ENCODE measurements around the gene MACROH2A1.
A peak's percentile ranks its signal among the peaks of the same experiment; 100 is the strongest.

Gene MACROH2A1

DNA sequence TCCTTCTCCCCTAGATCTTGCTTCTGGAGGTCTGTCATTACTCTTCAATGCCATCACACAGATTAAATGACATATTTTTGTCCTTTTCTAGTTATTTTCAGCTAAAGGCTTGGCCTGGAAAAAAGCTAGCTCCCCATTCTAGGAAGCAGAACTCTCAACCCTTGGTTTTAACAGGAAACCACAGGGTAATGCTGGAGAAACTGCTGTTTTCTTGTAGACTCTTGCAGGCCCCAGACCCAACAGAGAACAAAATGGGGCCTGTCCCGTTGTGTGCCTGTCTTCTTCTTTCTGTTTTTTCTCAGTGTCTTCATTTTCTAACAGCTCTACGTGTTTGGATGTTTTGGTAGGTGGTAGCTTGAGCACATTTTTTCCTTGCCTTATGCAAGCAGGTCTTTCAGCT, 26.6 kb upstream of the MACROH2A1 start:
- peaks cover 4 to 6% of the 10 kb centered on the region in 2 donors for H3K9me3 ChIP-seq (ENCODE audit: control insufficient read depth in 1 of 2, low read length in 2 of 2)
- peaks cover 5 to 8% of the 10 kb centered on the region in 2 donors for H3K4me1 ChIP-seq (ENCODE audit: control insufficient read depth in 1 of 2, insufficient read depth in 2 of 2, low read length in 2 of 2)
- no peak overlapping the region for H3K27ac ChIP-seq (ENCODE audit: low read depth, low read length)
- no peaks in the 10 kb centered on the region for H3K36me3 ChIP-seq (ENCODE audit: control insufficient read depth in 1 of 2, insufficient read depth in 2 of 2, low read length in 2 of 2)
- no peak overlapping the region for H3K9ac ChIP-seq (ENCODE audit: low read depth in 1 of 2, low read length in 2 of 2)
- H3K27me3 ChIP-seq (ENCODE audit: control insufficient read depth in 1 of 2, insufficient read depth in 2 of 2, low read length in 2 of 2) = peaks cover 0 to 9% of the 10 kb centered on the region in 2 donors
- no peak overlapping the region for H3K4me3 ChIP-seq (ENCODE audit: low read depth in 1 of 2, low read length in 2 of 2)

DNA sequence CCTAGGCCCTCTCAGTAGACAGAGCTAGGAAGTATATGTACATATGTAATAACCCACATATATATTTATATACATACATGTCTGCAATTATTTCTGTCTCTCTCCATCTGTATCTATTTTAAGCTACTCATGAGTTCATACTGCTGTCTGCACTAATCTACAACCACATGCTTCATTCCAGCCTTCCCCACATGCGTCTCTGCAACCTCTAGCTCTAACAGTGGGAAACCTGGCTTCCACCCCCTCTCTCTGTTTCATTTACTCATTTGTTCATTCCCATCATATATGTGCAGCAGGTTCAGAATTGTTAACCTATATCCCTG, 24.8 kb upstream of the MACROH2A1 start:
- Histone ChIP-seq H3K27ac (ENCODE audit: low read depth, low read length) (no peak overlapping the region), H3K36me3 (ENCODE audit: control insufficient read depth in 1 of 2, insufficient read depth in 2 of 2, low read length in 2 of 2) (no peaks in the 10 kb centered on the region), H3K9ac (ENCODE audit: low read depth in 1 of 2, low read length in 2 of 2) (no peak overlapping the region), H3K4me1 (ENCODE audit: control insufficient read depth in 1 of 2, insufficient read depth in 2 of 2, low read length in 2 of 2) (peaks cover 5 to 8% of the 10 kb centered on the region in 2 donors), H3K9me3 (ENCODE audit: control insufficient read depth in 1 of 2, low read length in 2 of 2) (peaks cover 3 to 4% of the 10 kb centered on the region in 2 donors), H3K27me3 (ENCODE audit: control insufficient read depth in 1 of 2, insufficient read depth in 2 of 2, low read length in 2 of 2) (peaks cover 0 to 10% of the 10 kb centered on the region in 2 donors), H3K4me3 (ENCODE audit: low read depth in 1 of 2, low read length in 2 of 2) (no peak overlapping the region)

DNA sequence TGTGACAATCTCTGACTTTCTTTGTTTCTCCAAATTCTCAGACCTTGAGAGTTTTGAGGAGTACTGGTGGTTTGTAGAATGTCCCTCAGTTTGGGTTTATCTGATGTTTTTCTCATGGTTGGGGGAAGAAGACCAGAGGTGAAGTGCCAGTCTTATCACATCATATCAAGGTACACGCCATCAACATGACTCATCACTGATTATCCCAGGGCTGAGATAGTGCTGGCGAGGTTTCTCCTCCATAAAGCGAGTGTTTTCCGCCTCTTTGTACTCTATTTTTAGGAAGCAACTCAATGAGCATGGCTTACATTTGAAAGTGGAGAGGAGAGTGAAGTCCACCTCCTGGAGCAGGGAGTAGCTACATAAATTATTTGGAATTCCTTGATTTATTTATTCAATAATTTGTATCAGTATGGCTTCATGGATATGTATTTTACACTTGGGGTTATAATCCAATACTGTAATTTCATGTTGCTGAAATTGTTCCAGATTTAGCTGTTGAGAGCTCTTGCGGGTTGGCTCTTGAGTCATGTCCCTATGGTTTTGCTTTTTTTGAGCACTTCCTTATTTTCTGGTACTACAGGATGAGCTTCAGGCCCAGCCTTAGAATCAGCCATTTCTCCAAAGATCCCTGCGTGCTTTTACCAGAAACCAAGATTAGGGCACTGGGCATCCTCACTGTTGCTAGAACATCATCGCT, 24.3 kb upstream of the MACROH2A1 start:
- Histone ChIP-seq H3K4me1 (ENCODE audit: control insufficient read depth in 1 of 2, insufficient read depth in 2 of 2, low read length in 2 of 2) (peaks cover 5 to 8% of the 10 kb centered on the region in 2 donors), H3K27ac (ENCODE audit: low read depth, low read length) (no peak overlapping the region)

DNA sequence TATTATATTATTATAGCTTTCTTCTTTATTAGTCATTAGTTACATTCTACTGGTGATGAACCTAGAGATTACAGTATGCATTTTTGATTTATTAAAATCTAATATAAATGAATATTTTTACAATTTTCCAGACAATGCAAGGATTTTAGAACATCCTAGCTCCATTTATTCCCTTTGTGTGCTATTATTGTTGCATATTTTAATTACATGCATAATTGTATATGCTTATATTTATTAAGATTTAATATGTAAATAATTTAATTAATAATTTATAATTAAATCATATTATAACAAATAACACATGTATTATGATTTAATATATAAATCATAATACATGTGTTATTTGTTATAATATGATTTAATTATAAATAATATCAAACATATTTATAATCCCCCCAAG, 23.4 kb upstream of the MACROH2A1 start:
- no peak overlapping the region for H3K9ac ChIP-seq (ENCODE audit: low read depth in 1 of 2, low read length in 2 of 2)
- H3K4me3 ChIP-seq (ENCODE audit: low read depth in 1 of 2, low read length in 2 of 2) = no peak overlapping the region
- no peaks in the 10 kb centered on the region for H3K9me3 ChIP-seq (ENCODE audit: control insufficient read depth in 1 of 2, low read length in 2 of 2)
- peaks cover 0 to 10% of the 10 kb centered on the region in 2 donors for H3K27me3 ChIP-seq (ENCODE audit: control insufficient read depth in 1 of 2, insufficient read depth in 2 of 2, low read length in 2 of 2)
- H3K36me3 ChIP-seq (ENCODE audit: control insufficient read depth in 1 of 2, insufficient read depth in 2 of 2, low read length in 2 of 2) = no peaks in the 10 kb centered on the region
- peaks cover 5 to 8% of the 10 kb centered on the region in 2 donors for H3K4me1 ChIP-seq (ENCODE audit: control insufficient read depth in 1 of 2, insufficient read depth in 2 of 2, low read length in 2 of 2)
- no peak overlapping the region for H3K27ac ChIP-seq (ENCODE audit: low read depth, low read length)

More for the DNA sequence above, 24.3 kb upstream of the MACROH2A1 start:
- H3K9ac ChIP-seq (ENCODE audit: low read depth in 1 of 2, low read length in 2 of 2) = no peak overlapping the region
- H3K36me3 ChIP-seq (ENCODE audit: control insufficient read depth in 1 of 2, insufficient read depth in 2 of 2, low read length in 2 of 2) = no peaks in the 10 kb centered on the region
- H3K27me3 ChIP-seq (ENCODE audit: control insufficient read depth in 1 of 2, insufficient read depth in 2 of 2, low read length in 2 of 2) = peaks cover 0 to 10% of the 10 kb centered on the region in 2 donors
- no peaks in the 10 kb centered on the region for H3K9me3 ChIP-seq (ENCODE audit: control insufficient read depth in 1 of 2, low read length in 2 of 2)
- H3K4me3 ChIP-seq (ENCODE audit: low read depth in 1 of 2, low read length in 2 of 2) = no peak overlapping the region

DNA sequence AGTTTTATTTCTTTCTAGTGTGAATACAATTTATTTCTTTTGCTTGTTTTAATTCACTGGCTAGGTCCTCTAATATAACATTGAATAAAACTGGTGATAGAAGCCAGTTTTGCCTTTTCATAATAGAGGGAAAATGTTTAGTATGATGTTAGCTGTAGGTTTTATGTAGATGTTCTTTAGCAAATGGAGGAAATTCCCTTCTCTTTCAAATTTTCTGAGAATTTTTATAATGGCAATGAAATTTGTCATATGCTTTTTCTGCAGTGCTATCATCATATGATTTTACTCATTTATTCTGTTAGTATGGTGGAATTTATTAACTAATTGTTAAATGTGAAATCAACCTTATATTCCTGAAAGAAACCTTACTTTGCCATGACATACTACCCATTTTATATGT, 18.1 kb upstream of the MACROH2A1 start:
- no peak overlapping the region for H3K9ac ChIP-seq (ENCODE audit: low read depth in 1 of 2, low read length in 2 of 2)

DNA sequence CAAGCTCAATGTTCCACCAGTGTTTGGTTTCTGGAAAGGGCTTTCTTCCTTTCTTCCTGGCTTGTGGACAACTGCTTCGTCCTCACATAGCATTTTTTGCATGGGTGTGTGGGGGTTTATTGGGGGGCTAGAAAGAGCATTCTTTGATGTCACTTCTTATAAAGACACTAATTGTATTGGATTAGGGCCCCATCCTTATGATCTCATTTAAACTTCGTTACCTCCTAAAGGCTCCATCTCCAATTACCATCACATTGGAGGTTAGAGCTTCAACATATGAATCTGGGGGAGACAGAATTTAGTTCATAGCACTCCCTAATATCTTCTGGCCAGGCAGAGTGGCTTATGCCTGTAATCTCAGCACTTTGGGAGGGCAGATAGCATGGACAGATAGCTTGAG, 6.1 kb upstream of the MACROH2A1 start:
- Histone ChIP-seq H3K27ac (ENCODE audit: low read depth, low read length) (no peak overlapping the region), H3K9me3 (ENCODE audit: control insufficient read depth in 1 of 2, low read length in 2 of 2) (peaks cover 0 to 2% of the 10 kb centered on the region in 2 donors), H3K27me3 (ENCODE audit: control insufficient read depth in 1 of 2, insufficient read depth in 2 of 2, low read length in 2 of 2) (no peaks in the 10 kb centered on the region), H3K9ac (ENCODE audit: low read depth in 1 of 2, low read length in 2 of 2) (no peak overlapping the region), H3K4me1 (ENCODE audit: control insufficient read depth in 1 of 2, insufficient read depth in 2 of 2, low read length in 2 of 2) (peaks cover 0 to 6% of the 10 kb centered on the region in 2 donors), H3K36me3 (ENCODE audit: control insufficient read depth in 1 of 2, insufficient read depth in 2 of 2, low read length in 2 of 2) (no peaks in the 10 kb centered on the region), H3K4me3 (ENCODE audit: low read depth in 1 of 2, low read length in 2 of 2) (no peak overlapping the region)

More for the DNA sequence above, 18.1 kb upstream of the MACROH2A1 start:
- Histone ChIP-seq H3K9me3 (ENCODE audit: control insufficient read depth in 1 of 2, low read length in 2 of 2) (no peaks in the 10 kb centered on the region), H3K4me3 (ENCODE audit: low read depth in 1 of 2, low read length in 2 of 2) (no peak overlapping the region), H3K27ac (ENCODE audit: low read depth, low read length) (no peak overlapping the region), H3K36me3 (ENCODE audit: control insufficient read depth in 1 of 2, insufficient read depth in 2 of 2, low read length in 2 of 2) (no peaks in the 10 kb centered on the region), H3K27me3 (ENCODE audit: control insufficient read depth in 1 of 2, insufficient read depth in 2 of 2, low read length in 2 of 2) (peaks cover 0 to 5% of the 10 kb centered on the region in 2 donors), H3K4me1 (ENCODE audit: control insufficient read depth in 1 of 2, insufficient read depth in 2 of 2, low read length in 2 of 2) (no peaks in the 10 kb centered on the region)

DNA sequence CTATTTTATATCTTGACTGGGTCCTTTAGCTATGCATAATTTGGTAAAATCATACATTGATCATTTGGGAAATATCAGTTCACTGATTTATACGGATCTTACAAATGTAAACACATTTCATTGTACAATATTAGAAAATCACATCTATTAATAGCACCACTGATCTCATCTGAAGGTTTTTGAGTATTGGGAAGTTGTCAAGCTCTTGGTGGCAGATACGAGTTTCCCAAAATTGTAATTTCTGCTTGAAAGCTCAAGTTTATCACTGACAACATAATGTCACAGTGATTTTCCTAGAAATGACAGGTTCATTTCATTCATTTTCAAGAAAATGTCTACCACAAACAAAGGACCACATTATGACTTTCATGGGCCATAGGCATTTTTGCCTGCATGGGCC, 3.0 kb upstream of the MACROH2A1 start:
- Histone ChIP-seq H3K9ac (ENCODE audit: low read depth in 1 of 2, low read length in 2 of 2) (no peak overlapping the region), H3K4me3 (ENCODE audit: low read depth in 1 of 2, low read length in 2 of 2) (no peak overlapping the region)

DNA sequence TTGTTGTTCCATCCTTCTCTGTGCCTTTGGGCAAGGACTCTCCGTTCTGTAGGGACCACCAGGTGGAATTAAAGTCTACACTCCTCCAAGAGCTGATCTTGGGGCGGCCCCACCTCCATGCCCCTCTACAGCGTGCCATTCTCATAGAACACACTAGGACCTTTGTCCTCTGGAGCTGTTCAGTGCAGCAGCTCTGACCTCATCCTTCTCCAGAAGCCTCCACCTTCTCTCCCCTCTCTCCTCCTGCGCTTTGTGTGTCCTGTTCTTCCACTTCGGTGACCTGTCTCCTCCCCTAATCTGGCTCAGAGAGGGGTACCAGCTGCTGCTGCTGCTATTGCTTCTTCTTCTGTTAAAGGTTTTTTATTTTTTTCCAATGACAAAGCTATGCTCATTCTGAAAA, 1.8 kb upstream of the MACROH2A1 start:
- Histone ChIP-seq H3K9ac (ENCODE audit: low read depth in 1 of 2, low read length in 2 of 2) (no peak overlapping the region), H3K9me3 (ENCODE audit: control insufficient read depth in 1 of 2, low read length in 2 of 2) (peaks cover 0 to 2% of the 10 kb centered on the region in 2 donors), H3K36me3 (ENCODE audit: control insufficient read depth in 1 of 2, insufficient read depth in 2 of 2, low read length in 2 of 2) (no peaks in the 10 kb centered on the region), H3K4me1 (ENCODE audit: control insufficient read depth in 1 of 2, insufficient read depth in 2 of 2, low read length in 2 of 2) (peaks cover 26 to 35% of the 10 kb centered on the region in 2 donors), H3K27ac (ENCODE audit: low read depth, low read length) (no peak overlapping the region), H3K4me3 (ENCODE audit: low read depth in 1 of 2, low read length in 2 of 2) (no peak overlapping the region), H3K27me3 (ENCODE audit: control insufficient read depth in 1 of 2, insufficient read depth in 2 of 2, low read length in 2 of 2) (no peaks in the 10 kb centered on the region)

More for the DNA sequence above, 3.0 kb upstream of the MACROH2A1 start:
- no peak overlapping the region for H3K27ac ChIP-seq (ENCODE audit: low read depth, low read length)
- no peaks in the 10 kb centered on the region for H3K36me3 ChIP-seq (ENCODE audit: control insufficient read depth in 1 of 2, insufficient read depth in 2 of 2, low read length in 2 of 2)
- H3K9me3 ChIP-seq (ENCODE audit: control insufficient read depth in 1 of 2, low read length in 2 of 2) = peaks cover 0 to 2% of the 10 kb centered on the region in 2 donors
- H3K4me1 ChIP-seq (ENCODE audit: control insufficient read depth in 1 of 2, insufficient read depth in 2 of 2, low read length in 2 of 2) = peaks cover 14 to 24% of the 10 kb centered on the region in 2 donors
- no peaks in the 10 kb centered on the region for H3K27me3 ChIP-seq (ENCODE audit: control insufficient read depth in 1 of 2, insufficient read depth in 2 of 2, low read length in 2 of 2)

DNA sequence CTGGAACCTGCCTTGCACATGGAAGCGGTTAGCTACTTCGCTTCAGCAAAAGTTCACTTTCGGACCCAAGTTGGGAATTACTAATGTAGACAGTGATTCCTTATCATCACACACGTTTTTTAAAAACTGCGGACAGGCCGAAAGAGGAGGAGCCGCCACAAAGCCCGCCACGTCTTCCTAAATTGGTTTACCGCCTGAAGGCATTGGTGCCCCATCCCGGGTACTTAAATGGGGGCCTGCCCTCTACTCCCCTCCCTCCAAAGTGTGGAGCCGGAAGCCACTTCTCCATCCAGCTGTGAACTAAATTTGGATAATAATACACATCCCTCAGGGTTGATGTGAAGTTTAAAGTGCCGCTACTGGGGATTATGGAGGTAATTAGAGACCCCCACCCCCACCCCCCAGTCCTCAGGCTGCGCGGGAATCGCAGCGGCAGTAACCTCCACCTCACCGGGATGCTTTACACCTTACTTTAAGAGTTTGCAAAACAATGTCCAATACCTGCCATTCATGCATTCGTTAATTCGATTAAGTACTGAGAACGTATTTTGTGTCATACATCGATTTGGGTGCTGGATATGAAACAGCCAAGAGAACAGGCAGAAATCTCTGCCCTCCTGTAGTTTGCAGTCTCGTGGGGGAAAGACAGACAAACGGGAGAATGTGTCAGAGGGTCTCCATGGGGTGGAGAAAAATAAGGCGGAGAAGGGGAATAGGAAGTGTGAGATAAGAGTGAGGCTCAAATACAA, 937 bp upstream of the MACROH2A1 start:
- Histone ChIP-seq H3K9ac (ENCODE audit: low read depth in 1 of 2, low read length in 2 of 2) (peak overlapping the region; percentile 73 to 90), H3K27ac (ENCODE audit: low read depth, low read length) (peak overlapping the region; percentile 79), H3K36me3 (ENCODE audit: control insufficient read depth in 1 of 2, insufficient read depth in 2 of 2, low read length in 2 of 2) (no peaks in the 10 kb centered on the region), H3K9me3 (ENCODE audit: control insufficient read depth in 1 of 2, low read length in 2 of 2) (peaks cover 0 to 1% of the 10 kb centered on the region in 2 donors), H3K27me3 (ENCODE audit: control insufficient read depth in 1 of 2, insufficient read depth in 2 of 2, low read length in 2 of 2) (no peaks in the 10 kb centered on the region), H3K4me3 (ENCODE audit: low read depth in 1 of 2, low read length in 2 of 2) (peak overlapping the region; percentile 76 to 83), H3K4me1 (ENCODE audit: control insufficient read depth in 1 of 2, insufficient read depth in 2 of 2, low read length in 2 of 2) (peaks cover 35 to 44% of the 10 kb centered on the region in 2 donors)

DNA sequence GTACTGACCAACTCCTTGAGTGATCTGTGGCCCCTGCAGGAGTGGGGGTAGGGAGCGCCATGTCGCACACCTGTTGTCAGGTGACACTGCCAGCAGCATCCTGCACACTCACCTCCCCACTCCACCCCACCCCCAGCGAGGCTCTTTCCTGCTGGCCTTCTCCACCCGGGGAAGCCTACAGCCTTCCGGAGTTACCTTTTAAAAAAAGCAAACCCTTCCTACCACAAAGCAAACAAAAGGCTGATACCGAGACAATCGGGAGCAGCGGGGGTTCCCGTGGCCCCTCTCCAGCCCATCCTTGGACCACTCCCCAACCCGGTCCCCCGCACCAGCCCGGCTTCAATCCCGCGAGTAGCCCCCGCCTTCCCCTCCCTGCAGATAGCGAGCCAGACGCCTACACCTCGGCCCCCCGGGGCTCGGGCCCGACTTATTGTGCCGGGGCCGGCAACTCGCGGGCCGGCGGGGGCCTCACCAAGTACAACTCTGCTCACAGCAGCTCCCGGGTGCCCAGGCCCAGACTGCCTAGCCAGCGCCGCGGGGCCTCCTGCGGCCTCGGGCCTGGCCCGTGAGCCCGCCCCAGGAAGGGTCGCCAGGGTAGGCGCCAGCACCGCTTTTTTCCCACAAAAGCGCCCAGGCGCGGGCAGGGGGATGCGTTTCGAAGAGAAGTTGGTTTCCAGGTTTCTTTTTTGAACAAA, 724 bp downstream of the MACROH2A1 start:
- peaks cover 51 to 60% of the 10 kb centered on the region in 2 donors for H3K4me1 ChIP-seq (ENCODE audit: control insufficient read depth in 1 of 2, insufficient read depth in 2 of 2, low read length in 2 of 2)
- H3K4me3 ChIP-seq (ENCODE audit: low read depth in 1 of 2, low read length in 2 of 2) = peak overlapping the region; percentile 82 to 83
- no peaks in the 10 kb centered on the region for H3K9me3 ChIP-seq (ENCODE audit: control insufficient read depth in 1 of 2, low read length in 2 of 2)
- H3K36me3 ChIP-seq (ENCODE audit: control insufficient read depth in 1 of 2, insufficient read depth in 2 of 2, low read length in 2 of 2) = peaks cover 0 to 4% of the 10 kb centered on the region in 2 donors
- H3K9ac ChIP-seq (ENCODE audit: low read depth in 1 of 2, low read length in 2 of 2) = peak overlapping the region; percentile 75 to 78
- H3K27me3 ChIP-seq (ENCODE audit: control insufficient read depth in 1 of 2, insufficient read depth in 2 of 2, low read length in 2 of 2) = no peaks in the 10 kb centered on the region
- H3K27ac ChIP-seq (ENCODE audit: low read depth, low read length) = peak overlapping the region; percentile 66

Data from duodenal mucosa (tissue), 2 donors.